22Rv1 (cell line): ENCODE measurements around the gene OR51B4.

ENCODE experiments used
- ZFX ChIP-seq: fragments of 450-650 bp; IDR thresholded peaks from 2 replicates; pipeline ENCODE4 v1.6.1; 2017; ENCODE audit warnings: antibody characterized with exemption, borderline replicate concordance
- TF ChIP-seq, protein P1 (sequence below): fragments of 450-650 bp; IDR thresholded peaks from 2 replicates; pipeline ENCODE4 v1.5.1; 2017; ENCODE audit warnings: mild to moderate bottlenecking

DNA sequence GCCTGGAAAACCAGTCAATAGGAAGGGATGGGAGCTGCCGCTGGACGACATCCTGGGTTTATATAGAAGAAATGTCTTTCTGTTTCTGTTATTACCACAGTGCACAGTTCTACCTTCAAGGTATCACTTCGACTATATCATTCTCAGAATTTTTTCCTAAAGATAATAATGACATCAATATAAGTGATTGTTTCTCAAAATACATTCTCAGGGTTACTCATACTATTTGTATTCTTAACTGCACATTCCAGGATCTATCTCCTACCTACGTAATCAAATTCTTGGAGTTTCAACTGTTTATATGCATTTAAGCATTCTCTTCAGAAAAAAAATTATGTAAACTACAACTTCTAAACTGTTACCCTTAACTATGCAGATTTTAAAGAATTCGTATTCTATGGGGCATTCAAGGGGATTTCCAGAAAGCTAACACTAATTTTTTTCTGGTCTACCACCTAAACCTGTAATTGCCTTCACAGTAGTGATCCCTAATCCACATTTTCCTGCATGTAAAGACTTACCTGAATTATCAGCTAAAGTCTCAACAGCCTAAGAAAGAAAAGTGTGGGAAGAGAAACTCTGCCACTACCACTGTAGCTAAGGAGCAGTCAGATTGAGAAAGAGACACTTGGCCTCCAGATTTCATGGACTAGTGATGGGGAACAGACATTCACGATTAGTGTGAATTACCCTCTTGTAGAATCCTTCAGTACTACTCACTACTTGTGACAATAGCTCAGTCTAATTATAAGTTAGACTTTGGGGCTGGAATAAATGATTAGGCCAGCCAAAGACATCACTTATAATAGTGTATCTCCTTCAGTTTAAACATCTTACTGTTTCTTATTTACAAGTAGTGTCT lies 42.0 kb upstream of the OR51B4 start, which contains the start of gene OR51B5:
- TF ChIP-seq, protein P1, sequence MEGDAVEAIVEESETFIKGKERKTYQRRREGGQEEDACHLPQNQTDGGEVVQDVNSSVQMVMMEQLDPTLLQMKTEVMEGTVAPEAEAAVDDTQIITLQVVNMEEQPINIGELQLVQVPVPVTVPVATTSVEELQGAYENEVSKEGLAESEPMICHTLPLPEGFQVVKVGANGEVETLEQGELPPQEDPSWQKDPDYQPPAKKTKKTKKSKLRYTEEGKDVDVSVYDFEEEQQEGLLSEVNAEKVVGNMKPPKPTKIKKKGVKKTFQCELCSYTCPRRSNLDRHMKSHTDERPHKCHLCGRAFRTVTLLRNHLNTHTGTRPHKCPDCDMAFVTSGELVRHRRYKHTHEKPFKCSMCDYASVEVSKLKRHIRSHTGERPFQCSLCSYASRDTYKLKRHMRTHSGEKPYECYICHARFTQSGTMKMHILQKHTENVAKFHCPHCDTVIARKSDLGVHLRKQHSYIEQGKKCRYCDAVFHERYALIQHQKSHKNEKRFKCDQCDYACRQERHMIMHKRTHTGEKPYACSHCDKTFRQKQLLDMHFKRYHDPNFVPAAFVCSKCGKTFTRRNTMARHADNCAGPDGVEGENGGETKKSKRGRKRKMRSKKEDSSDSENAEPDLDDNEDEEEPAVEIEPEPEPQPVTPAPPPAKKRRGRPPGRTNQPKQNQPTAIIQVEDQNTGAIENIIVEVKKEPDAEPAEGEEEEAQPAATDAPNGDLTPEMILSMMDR, result no peak
- TF ChIP-seq ZFX, result no peak
